ENCODE results near the gene PACSIN2. TPM values are rescaled to one million over a fixed set of nuclear protein-coding genes. Genes with fewer than 3 reads are reported as not detected.

PACSIN2 gene
- total RNA-seq, 1 experiment from 2014 or later: 70.5 TPM

GRCh38 chr22:42877158-42877557, 137.8 kb downstream of the PACSIN2 start:
- DNase-seq (ENCODE audit: low spot score): no peak
- Mint-ChIP-seq H3K27me3 (ENCODE audit: low read depth) (no peaks in the 10 kb centered on the region), H3K4me3 (no peak overlapping the region), H3K36me3 (peaks cover 29% of the 10 kb centered on the region), H3K4me1 (peaks cover 2% of the 10 kb centered on the region; the same call in 1 of the 2 replicates), H3K9me3 (no peaks in the 10 kb centered on the region), H3K27ac (no peak overlapping the region)
- TF ChIP-seq NFYB (CRISPR knock-in tag; conservative IDR thresholded peaks at IDR 0.05; ENCODE audit: low read depth) (no peak), FOXP4 (CRISPR knock-in tag; IDR thresholded peaks at IDR 0.05) (no peak)
- ChIA-PET POLR2A (interaction anchor here (0.6 kb wide), 1 partner anchor 10 kb away, joined by 6 read pairs; no protein-coding TSS in a partner anchor), CTCF (interaction anchor here (1.7 to 2.1 kb wide), 2 partner anchors 10 to 183 kb away, joined by 6 to 15 read pairs; no protein-coding TSS in a partner anchor)
- no peak for ATAC-seq

GRCh38 chr22:42876041-42876440, 138.9 kb downstream of the PACSIN2 start:
- no peaks in the 10 kb centered on the region for H3K27me3 Mint-ChIP-seq (ENCODE audit: low read depth)
- H3K4me1 Mint-ChIP-seq: no peaks in the 10 kb centered on the region
- DNase-seq (ENCODE audit: low spot score) (no peak), ATAC-seq (no peak)
- TF ChIP-seq MXD4 (CRISPR knock-in tag; IDR thresholded peaks at IDR 0.05; ENCODE audit: borderline replicate concordance): no peak
- no peak for TF ChIP-seq ETV6 (CRISPR knock-in tag; IDR thresholded peaks at IDR 0.05)
- TF ChIP-seq RELA (CRISPR knock-in tag; IDR thresholded peaks at IDR 0.05; ENCODE audit: borderline replicate concordance): no peak
- TF ChIP-seq USF2 (CRISPR knock-in tag; IDR thresholded peaks at IDR 0.05): no peak
- TF ChIP-seq ATF3 (CRISPR knock-in tag; conservative IDR thresholded peaks at IDR 0.05): no peak
- TF ChIP-seq CTCF (IDR thresholded peaks at IDR 0.05): no peak
- TF ChIP-seq GTF2I (CRISPR knock-in tag; conservative IDR thresholded peaks at IDR 0.05): no peak
- TF ChIP-seq ATF2 (CRISPR knock-in tag; IDR thresholded peaks at IDR 0.05; ENCODE audit: borderline replicate concordance, low read depth): no peak
- no peak for TF ChIP-seq ESRRA (CRISPR knock-in tag; IDR thresholded peaks at IDR 0.05; ENCODE audit: borderline replicate concordance)
- H3K9me3 Mint-ChIP-seq: no peaks in the 10 kb centered on the region
- POLR2A ChIA-PET: no interaction called here
- no peak overlapping the region for H3K4me3 Mint-ChIP-seq
- no peak overlapping the region for H3K27ac Mint-ChIP-seq
- H3K36me3 Mint-ChIP-seq: peaks cover 27% of the 10 kb centered on the region
- CTCF ChIA-PET: interaction anchor here (1.0 kb wide), 1 partner anchor 8 kb away, joined by 4 read pairs; no protein-coding TSS in a partner anchor

GRCh38 chr22:42874010-42874409, 140.9 kb downstream of the PACSIN2 start:
- Mint-ChIP-seq H3K27ac (no peak overlapping the region), H3K36me3 (peaks cover 29% of the 10 kb centered on the region), H3K9me3 (no peaks in the 10 kb centered on the region), H3K27me3 (ENCODE audit: low read depth) (no peaks in the 10 kb centered on the region), H3K4me1 (no peaks in the 10 kb centered on the region), H3K4me3 (no peak overlapping the region)
- CTCF ChIA-PET: interaction anchor here (1.2 kb wide), 1 partner anchor 179 kb away, joined by 3 read pairs; no protein-coding TSS in a partner anchor
- no peak for ATAC-seq
- no peak for TF ChIP-seq ZBTB21 (CRISPR knock-in tag; IDR thresholded peaks at IDR 0.05; ENCODE audit: borderline replicate concordance)
- TF ChIP-seq E2F5 (CRISPR knock-in tag; IDR thresholded peaks at IDR 0.05): no peak
- TF ChIP-seq FOXK1 (CRISPR knock-in tag; IDR thresholded peaks at IDR 0.05): no peak
- no peak for TF ChIP-seq USF1 (CRISPR knock-in tag; IDR thresholded peaks at IDR 0.05)
- no peak for DNase-seq (ENCODE audit: low spot score)
- POLR2A ChIA-PET: interaction anchor here (0.7 kb wide), 1 partner anchor 296 kb away, joined by 3 read pairs; no protein-coding TSS in a partner anchor
